ENCODE data around the gene VCP.

The VCP gene

DNA sequence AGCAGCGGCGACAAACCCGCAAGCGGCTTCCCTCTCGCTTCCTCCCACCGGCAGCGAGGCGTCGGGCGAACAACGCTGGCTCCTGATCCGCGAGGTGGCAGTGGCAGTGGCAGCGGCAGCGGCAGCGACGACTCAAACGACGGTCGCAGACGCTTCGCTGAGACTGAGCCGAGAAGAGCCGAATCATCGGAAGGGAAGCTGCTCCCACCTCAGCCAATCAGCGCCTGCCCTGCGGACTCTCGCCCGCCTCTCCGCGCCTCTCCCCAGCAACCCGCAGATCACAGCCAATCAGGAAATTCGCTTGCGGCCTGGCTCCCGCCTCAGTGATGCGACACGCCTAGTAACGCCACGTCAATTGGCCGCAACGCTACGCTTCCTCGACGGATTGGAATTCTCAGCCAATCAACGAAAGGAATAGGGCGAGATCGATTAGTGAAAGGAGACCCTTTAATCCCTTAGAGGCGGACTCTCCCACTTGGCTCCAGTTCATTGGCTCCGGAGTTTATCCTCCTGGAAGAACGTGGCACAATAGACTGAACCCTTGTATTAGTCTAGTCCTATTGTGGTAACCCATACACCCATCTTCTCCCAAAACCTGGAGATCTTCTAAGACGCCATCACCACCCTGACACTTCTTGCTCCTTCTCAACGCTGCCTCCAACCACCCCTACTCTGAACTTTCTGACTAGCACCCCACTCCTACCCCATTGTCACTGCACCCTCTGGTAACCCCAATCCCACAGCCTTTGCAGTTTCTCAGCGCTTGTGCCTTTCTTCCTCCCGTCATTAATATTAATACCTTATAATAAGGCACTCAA is at the start of gene VCP:
TSS of gene VCP (minus strand) at position 165 of the 818 bp plus-strand sequence. CDS start 272 bp downstream, outside the sequence.
- DNase-seq = peak; percentile 96

DNA sequence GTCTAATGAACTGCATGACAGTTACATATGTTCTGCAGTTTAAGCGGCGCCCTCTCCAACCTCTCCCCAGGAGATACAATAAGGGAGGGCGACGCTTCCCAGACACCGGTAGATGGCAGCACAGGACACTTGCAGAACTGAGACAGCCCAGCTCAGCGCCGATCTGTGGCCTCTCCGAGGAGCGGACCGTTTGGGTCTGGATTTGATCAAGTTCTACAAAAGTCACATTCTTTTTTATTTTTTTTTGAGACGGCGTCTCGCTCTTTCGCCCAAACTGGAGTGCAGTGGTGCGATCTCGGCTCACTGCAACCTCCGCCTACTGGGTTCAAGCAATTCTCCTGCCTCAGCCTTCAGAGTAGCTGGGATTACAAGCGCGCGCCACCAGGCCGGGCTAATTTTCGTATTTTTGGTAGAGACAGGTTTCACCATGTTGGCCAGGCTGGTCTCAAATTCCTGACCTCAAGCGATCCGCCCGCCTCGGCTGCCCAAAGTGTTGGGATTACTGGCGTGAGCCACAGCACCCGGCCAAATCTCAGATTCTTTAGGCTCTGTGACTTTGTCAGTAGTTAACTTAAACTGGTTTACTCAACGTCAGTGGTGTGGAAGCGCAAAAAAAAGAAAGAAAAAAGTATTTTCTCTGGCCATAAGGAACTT is 44.6 kb upstream of the VCP start:
- peak; percentile 85 for DNase-seq

DNA sequence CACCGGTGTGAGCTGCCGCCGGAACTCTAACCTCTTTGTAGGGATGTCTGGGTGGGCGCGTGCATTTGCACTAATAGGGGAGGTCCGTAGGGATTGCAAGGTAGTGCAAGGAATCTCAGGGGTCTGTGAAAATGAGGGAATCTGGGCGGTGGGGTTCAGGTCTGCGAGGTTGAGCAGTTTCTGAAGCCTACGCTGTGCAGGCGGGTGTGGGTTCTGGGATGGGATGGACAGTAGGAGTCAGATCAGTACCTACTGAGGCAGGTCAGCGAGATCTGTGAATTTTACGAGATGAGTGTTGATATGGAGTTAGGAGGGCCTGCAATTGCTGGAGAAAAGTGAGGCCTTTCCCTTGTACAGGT is 44.1 kb upstream of the VCP start:
- DNase-seq = no peak

DNA sequence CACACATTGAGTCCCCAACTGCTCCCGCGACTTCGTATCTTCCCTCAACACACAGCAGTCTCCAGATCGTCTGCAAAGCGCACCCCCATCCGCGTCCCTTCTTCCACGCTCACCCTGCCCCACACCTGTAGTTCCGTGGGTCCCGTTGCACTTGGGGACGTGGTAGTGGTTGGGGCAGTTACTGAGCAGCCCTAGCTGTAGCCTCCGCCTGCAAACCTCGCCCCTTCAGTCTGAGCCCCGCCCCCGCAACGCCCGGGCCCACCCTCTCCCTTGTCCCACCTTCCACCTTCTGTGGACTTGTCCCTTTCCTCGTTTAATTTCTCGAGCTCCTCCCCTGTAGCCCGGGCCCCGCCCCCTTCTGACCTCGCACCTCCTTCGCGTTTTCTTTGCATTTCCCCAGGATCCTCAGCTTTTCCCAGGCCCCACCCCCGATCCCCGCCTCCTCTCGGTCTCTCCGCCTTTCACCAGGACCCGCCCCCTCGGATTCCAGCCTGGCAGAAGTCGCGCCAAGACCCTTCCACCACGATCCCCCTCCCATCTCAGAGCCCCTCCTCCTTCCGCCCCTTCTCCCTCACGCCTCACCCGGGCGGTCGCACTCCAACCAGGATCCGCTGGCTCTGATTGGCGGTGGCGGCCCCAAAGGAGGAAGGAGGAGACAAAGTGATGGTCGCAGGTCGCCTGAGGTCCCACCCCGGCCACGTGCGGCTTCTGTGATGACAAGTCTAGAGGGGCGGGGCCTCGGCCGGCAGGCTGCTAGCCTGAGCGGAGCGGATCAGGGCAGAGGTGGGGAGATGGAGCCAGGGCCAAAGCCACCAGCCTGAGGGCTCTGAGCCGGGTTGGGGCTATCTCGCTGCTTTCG is 43.5 kb upstream of the VCP start, which contains the start of gene ATOSB:
TSS of gene ATOSB (minus strand) at position 183 of the 859 bp plus-strand sequence. CDS start 7,588 bp downstream, outside the sequence.
- peak; percentile 90 for DNase-seq

DNA sequence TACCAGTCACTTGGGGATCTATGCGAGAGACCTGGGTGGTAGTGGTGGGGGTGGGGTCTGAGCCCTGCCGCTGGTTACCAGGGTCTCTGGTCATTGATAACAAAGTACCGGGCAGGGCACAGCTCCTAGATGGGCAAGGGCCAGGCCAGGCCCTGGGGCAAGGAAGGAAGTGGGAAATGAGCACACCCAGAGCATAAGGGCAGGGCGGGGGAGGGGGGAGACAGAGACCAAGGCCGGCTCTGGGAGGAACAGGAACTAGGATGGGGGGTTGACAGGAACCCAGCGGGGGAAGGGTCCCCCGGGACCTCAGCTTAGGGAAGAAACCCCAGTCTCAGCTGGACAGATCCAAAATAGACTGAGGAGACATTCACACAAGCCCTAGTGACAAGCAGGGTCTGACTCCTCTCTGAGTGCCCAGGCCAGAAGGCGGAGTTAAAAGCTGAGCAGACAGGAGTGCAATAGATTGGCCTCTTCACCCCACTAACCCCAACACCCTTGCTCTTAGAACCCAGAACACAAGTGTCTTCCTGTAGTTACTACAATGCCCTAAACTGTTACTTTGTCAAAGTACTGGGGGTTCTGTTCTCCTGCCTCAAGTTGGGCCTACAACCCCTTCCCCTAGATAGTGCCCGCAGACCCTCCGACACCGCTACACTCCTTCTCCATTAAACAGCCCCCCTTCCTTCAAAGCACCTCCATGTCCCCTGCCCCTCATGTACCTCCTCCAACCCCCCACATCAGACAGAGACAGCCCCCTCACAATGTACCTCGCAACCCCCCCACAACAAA is 42.6 kb upstream of the VCP start:
- DNase-seq = no peak

DNA sequence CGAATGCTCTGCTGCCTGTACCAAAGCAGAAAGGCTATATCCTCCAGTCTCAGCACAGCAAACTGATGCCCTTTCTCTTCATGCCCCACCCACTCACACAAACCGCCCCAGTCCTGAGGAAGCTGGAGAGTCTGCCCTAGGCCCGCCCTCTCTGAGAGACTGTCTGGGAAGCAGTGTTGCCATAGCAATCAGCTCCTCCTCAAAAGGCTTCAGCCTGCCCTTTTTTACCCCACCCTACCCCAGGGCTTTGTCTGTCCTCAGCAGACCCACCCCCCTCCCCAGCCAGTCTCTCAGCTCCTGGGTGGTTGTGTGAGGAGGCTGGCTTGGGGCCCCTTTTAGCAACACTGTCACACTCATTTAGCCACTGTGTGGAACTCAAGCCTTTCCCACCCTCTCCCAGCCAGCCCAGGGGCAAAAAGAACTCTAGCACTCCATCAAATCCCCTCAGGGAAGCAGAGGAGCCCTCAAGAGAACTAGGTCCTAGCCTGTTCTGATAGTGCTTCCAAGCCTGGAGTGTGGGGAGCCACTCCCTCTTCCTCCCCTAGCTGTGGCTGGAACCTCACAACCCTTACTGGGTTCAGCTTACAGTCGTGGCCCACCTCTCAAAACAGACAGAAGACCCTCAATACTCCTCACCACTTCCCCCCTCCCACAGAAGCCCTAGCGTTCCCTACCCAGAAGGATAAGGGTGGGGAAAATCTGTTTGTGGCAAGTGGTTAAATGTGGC is 41.9 kb upstream of the VCP start:
- peak; percentile 70 for DNase-seq

DNA sequence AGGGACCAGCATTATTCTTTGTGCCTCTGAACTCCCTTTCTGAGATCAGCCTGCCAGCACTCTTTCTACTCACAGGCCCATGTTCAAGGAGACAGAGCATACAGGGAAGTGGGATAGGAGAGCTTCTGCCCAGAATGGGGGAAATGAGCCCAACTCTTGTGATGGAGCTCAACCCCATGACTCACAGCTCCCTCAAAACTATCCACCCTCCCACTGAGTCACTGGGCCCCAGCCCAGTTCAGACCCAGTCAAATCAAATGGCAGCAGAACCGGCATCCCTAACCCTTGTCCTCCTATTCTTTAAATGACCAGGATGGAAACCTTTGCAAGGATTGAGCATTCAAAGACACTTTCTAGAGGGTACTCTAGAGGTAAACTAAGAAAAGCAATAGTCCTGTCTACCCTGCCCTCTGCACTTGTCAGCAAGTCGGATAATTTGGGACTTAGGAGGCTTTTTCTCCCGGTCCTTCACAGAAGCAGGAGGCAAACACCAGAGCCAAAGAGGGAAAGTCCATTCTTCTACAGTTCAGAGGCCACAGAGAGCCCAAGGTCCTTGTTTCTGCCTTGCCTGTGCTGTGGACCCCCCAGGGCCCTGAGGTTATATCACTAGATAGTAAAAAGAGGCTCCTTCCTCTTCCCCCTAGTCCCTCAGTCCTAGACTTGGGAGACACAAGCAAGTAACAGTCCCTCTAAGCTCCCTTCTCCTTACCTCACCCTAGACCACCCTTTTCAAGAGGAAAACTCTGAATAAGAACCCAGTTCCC is 40.0 kb upstream of the VCP start:
- no peak for DNase-seq

DNA sequence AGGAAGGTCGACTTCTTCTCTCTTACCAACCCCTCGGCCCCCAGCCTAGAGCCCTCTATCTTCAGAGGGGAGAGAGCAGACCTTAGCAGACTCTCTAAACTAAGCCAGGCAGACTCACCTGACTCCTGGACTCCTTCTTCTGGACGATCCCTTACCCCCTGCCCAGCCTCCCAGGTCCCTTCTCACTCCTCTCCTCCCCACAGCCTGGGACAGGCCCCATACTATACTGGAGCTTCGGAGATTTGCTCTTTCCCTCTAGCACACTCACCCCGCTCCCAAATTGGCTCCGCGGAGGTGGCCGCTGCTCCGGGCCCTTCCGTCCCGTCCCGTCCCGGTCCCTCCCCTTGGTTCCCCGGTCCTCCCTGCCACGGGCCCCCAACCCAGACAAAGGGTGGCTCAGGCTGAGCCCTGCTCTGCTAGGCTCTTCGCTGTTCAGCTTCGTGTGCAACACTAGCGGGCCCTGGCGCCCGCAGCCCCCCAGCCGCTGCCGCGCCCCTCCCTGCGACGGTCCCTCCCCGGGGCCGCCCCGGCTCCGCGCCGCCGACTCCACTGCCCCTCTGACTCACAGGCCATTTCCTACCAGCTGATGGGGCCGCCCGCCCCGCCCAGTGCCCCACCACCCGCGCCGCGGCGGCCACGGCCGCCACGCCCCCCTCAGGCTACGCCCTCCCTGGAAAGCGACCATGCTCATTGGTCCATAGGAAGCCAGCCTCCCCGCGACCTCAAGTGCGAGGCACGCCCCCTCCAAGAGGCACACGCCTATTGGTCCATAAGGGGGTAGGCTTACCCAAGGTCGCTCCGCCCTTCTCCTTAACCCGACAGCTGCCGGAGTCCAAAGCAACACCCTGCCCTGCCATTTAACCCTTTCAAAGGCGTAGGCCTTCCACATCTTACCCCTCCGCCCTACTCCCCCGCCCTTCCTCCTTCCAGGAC is 38.8 kb upstream of the VCP start:
- peak; percentile 96 for DNase-seq

DNA sequence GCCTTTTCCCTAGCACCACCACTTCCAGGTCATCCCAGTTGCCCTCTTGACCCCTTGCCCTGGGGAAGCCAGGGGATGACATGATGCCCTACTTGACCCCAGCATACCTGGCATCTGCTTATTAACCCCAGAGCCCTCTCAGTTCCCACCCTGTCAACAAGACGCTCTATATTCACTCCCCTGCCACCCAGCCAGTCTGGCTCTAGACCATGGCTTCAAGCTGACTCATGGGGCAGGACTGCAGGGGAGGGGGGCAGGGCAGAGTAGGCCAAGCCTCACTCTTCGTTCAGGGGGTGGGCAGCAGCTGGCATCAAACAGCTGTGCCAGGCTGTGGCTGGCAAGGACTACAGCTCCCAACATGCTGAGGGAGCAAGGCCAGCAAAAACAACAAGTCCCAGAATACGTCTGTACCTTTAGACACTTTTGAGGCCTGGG is 37.9 kb upstream of the VCP start:
- DNase-seq = no peak

DNA sequence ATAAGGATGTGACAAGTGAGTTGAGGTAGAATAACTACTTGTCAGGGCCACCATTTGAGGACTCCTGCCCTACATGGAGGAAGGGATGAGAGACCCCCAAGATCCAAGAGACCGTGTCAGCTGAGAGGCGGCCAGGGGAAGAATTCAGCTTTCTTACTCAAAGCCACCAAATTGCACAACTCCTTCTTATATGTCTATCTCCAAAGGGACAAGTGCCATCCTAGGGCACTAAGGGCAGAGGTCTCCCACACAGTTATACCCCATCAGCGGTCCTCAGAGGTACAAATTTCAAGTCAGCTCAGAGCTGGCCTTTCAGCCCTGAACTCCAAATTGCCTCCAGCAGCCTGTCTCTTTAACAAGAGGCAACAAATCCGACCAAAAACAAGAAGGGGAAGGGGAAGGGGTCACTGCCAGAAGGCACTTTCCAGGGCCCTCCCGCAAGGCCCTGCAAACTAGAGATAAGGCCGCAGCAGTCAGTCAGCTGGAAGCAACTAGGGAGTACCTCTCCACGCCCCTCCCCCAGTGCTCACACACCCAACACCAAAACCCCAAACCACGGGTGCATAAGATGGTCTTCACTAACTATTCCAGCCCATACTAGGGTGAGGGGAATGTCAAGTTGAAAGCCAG is 36.6 kb upstream of the VCP start:
- no peak for DNase-seq

DNA sequence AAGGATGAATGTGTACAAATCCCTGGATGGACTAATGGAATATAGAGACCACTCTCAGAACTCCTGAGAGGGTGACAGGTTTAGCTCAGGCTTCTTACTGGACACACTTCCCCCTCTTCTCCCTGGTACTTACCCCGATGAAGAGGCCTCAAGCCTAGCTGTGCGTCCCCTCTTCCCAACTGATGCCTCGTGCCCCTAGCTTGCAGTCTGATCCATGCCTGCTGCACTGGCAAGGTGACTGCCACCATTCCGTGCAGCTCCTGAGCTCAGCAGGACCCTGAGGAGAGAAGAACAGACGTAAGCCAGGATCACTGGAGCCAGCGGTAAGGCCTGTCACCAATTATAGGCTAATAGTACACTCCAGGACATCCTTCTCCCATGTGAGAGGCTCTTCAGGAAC is 36.0 kb upstream of the VCP start:
- DNase-seq = no peak

DNA sequence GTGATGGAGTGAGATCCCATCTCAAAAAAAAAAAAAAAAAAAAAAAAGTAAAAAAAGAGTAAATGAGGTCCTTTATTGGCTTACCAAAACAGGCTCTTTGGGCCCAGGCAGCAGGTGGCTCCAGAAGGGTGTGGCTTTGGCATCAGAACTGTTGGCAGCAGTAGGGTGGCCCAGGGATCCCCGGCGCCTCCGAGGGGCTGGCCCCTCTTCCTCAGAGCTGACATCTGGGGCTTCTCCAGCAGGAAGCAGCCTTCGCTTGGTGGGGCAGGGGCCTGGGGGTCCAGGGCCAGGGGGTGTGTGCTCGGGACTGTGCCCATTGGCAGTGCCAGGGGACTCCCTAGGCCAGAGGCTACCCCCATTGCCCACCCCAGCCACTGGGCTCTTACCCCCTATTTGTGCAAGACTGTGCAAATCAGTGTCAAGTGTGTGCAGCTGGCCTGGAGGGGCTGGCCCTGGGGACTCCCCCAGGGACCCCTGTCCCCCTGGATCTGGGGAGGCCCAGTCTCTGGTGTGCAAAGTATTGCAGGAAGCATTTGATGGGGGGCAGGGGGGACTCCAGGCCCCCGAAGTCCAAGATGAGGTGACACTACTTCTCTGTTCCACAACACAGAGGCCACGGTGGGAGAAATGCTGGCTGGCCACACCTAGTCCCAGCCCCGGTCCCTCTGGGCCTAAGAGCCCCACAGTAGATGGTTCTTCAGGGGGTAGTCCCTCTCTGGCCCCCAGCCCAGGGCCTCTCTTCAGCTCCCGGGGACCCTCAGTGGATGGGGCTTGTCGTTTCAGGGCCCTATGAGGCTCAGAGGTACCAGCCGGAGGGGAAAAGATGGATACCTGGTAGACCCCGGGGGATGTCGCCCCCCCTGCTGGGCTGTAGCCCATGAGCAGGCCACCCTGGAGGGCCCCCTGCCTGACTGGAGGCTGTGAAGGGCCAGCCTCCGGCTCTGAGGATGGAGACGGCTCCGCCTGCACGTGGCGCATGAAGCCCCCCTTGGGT is 35.2 kb upstream of the VCP start:
- DNase-seq = no peak

DNA sequence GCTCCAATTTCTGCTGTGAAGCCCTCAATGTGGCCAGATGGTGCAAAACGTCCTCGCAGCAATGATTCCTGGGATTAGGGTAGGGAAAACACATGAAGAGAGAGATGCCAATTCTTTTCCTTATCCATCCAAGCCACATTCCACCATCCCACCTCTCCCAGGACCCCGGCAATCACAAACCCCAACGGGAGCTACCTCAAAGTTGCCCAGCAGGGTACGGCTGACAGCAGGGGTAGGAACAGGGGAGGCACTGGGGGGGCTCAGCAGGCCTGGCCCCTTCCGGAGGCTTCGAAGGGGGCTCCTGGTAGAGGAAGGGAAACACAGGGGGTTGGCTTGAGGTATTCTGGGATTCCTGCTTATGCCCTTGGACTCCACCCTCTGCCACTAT is 33.9 kb upstream of the VCP start:
- DNase-seq = no peak

DNA sequence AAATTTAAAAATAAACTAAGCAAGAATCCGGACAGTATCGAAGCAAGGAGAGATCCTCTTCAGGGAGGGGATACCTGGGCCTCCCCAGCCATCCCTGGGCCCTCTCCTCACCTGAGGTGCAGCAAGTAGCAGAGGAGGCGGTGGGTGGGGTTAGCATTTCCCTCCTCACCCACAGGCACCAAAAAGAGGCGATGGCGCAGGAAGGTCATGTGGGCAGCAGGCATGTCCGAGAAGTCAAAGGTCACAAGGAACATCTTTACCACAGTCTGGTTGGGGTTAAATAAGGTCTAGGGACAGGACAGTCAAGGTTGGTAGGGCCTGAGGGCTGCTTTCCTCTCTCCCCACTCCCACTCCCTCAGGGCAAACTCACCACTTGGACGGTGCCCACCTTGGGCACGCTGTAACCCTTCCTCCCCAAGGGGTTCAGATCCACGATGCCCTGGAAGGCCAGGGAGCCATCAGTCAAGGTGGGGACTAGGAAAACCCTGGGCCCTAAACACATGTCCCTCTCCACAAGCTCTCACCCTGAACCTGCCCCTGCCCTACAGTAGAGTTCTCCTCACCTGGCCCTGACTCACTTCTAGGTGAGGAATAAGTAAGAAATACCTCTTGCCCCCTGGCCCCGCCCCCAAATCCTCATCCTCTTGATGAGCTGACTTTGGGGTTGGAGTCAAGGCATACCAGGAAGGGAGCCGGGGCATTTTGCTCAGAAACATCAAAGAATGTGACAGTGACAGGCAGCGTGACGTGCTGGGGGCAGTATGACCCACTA is 33.3 kb upstream of the VCP start:
- DNase-seq = no peak

DNA sequence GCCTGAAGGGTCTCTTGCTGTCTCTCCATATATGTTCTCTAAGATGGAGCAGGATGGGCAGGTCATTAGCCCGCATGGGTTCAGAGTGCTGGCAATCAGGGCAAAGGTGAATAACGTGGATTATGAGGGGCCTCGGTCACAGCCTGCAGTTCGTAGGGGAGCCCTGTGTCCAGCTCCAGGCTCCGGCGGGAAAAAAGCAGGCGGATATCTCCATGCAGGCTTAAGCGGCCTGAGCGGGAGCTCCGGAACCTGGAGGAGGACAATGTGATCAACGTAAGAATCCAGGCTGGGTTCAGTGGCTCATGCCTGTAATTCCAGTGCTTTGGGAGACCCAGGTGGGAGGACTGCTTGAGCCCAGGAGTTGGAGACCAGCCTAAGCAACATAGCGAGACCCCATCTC is 32.7 kb upstream of the VCP start:
- no peak for DNase-seq

DNA sequence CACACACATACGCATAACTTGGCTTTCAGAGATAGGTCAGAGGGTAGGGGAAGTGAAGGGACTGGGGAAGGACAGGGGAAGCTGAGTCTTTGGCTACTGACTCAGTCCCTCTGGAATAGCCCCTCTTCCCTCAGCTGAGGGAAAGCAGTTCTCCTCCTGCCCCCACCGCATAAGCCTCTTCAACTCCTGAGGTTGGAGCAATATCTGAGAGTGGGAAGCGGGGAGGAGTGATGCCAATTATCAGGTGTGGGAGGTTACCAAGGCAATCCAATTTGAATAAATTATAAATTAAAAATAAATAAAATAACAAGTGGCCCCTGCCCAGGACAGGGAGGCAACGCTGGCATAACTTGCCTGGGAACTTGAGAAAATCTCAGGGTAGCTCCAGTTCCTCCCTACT is 32.2 kb upstream of the VCP start:
- DNase-seq = no peak

DNA sequence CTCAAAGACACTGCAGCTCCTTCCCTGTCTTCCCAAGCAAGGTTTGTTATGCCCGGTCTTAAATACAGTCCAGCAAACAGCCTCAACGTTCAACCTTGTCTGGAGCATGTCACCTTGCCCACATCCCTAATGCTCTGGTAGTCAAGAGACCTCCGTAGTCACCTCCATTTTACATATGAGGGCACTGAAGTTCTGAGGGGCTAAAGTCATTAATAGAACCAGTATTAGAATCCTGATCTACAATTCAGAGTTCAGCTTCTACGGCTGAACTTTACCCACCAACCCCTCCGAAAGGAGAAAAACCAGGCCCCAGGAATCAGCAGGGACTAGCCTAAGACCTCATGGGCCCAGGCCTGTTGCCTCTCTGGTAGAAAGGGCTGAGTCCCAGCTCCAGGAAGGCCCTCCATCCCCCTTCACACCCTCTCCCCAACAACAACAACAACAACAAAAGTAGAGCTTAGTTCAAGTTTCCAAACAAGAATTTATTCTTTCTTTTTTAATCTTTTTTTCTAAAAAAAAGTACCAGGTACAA is 31.3 kb upstream of the VCP start:
- DNase-seq = no peak
